Thoracic aorta (tissue), 2 donors: ENCODE data around the gene NTN3. TPM values are rescaled to one million over a fixed set of nuclear protein-coding genes. Genes with fewer than 3 reads are reported as not detected.

ENCODE experiments used
- ATAC-seq: fragments of 150-250 bp; one replicate; pipeline ENCODE4 v1.8.0; 2017; ENCODE audit warnings: low read depth; ENCODE audit not compliant: insufficient number of reproducible peaks, low FRiP score
- DNase-seq: peaks from one replicate; pipeline ENCODE4 v3.0.0-alpha.2; 2020; ENCODE audit warnings: low spot score
- H3K27ac ChIP-seq, 2 donors: fragments of 200-600 bp; sonication (generic); 1 replicate in 1 of 2; 2 replicates in 1 of 2; pipeline ENCODE4 v1.5.1; 2016; ENCODE audit warnings: mild to moderate bottlenecking in 2 of 2, moderate library complexity in 2 of 2
- H3K27me3 ChIP-seq: fragments of 200-600 bp; sonication (generic); replicated peaks from 2 replicates; pipeline ENCODE4 v1.6.0; 2016; ENCODE audit warnings: mild to moderate bottlenecking; ENCODE audit not compliant: insufficient read depth
- H3K36me3 ChIP-seq: fragments of 200-600 bp; sonication (generic); one replicate; pipeline ENCODE4 v1.5.1; 2016
- H3K4me1 ChIP-seq, 2 donors: fragments of 200-600 bp; sonication (generic); 1 replicate in 1 of 2; 2 replicates in 1 of 2; pipeline versions ENCODE4 v1.5.1 to v1.6.0; 2016; ENCODE audit warnings: low read depth in 2 of 2, mild to moderate bottlenecking in 1 of 2; ENCODE audit not compliant: control insufficient read depth in 1 of 2
- H3K4me3 ChIP-seq: fragments of 200-600 bp; sonication (generic); 2 replicates; pipeline ENCODE4 v1.5.1; 2016; ENCODE audit warnings: mild to moderate bottlenecking
- H3K9me3 ChIP-seq: fragments of 200-600 bp; sonication (generic); 2 replicates; pipeline ENCODE4 v1.5.1; 2016
- CTCF ChIP-seq: fragments of 200-600 bp; sonication (generic); IDR thresholded peaks from one replicate; pipeline ENCODE4 v1.5.1; 2019; ENCODE audit warnings: antibody characterized with exemption
- total RNA-seq, 2 donors: library from RNA; depleted of rRNA; stranded (reverse); fragments of >200 nt; gene quantifications; one replicate each; pipeline versions ENCODE4 v1.1.0 to v1.2.3, GENCODE V29; 2016

Gene NTN3
- total RNA-seq, 2 donors from 2014 or later: 0.28 TPM; not detected in 1

- ATAC-seq: no peak
- TF ChIP-seq CTCF: no peak
- no peak overlapping the region for H3K27ac ChIP-seq
Observed at GRCh38 chr16:2501946-2502895, 31.1 kb downstream of the NTN3 start.

DNA sequence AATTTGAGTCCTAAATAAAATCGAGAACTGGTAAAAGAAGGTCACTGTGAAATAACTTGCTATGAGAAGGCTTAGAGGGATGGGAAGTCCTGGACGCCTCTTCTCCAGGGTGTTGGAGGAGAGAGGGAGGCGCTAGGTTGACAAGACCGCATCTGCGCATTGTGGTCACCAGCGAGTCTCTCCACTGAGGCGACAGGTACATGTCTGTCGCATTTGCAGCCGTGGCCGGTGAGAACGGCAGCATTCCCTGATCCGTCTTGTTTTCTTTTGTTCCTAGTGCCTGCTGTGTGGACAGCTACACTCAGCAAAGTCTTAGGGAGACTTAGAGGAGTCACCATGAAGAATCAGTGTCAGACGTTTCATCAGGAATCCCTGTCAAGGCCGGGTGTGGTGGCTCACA lies 34.6 kb downstream of the NTN3 start:
- H3K36me3 ChIP-seq: no peaks in the 10 kb centered on the region
- DNase-seq (no peak), ATAC-seq (no peak)
- H3K27ac ChIP-seq: no peak overlapping the region
- H3K4me3 ChIP-seq: no peak overlapping the region
- H3K27me3 ChIP-seq: no peaks in the 10 kb centered on the region
- no peak for TF ChIP-seq CTCF
- H3K4me1 ChIP-seq: peaks cover 8 to 13% of the 10 kb centered on the region in 2 donors
- no peaks in the 10 kb centered on the region for H3K9me3 ChIP-seq

More at GRCh38 chr16:2501946-2502895, 31.1 kb downstream of the NTN3 start:
- H3K4me3 ChIP-seq: no peak overlapping the region
- no peaks in the 10 kb centered on the region for H3K27me3 ChIP-seq
- no peaks in the 10 kb centered on the region for H3K9me3 ChIP-seq
- DNase-seq: no peak
- H3K36me3 ChIP-seq: no peaks in the 10 kb centered on the region
- H3K4me1 ChIP-seq: peaks cover 25 to 39% of the 10 kb centered on the region in 2 donors

DNA sequence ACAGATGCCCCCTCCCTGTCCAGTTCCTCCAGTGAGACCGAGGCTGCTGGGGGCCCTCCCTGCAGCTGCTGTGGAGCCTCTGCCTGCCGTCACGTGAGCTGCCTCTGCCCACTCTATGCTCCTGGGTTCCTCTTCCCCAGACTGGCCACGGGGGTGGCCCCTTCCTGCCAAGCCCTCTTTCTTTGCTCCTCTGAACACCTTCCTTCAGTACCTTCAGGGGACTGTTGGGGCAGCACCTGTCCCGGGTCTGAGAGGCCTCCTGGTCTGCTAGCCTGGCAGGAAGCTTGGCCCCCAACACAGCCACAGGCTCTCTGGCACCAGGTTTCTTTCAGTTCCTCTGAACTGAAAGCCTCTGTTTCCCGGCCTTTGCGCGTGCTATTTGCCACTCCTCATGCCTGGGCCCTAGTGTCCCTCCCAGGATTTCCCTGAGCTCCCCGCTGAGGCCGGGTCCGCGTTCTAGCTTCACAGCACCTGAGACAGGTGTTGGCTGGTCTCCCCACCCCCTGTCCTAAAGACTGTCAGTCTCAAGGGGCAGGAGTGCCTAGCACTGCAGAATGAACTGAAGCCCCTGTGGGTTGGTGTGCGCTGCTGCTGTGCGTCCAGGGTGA lies 36.1 kb downstream of the NTN3 start:
- Histone ChIP-seq H3K27ac (peak overlapping the region in 1 of 2 donors; percentile 49), H3K9me3 (no peaks in the 10 kb centered on the region), H3K4me1 (peaks cover 0 to 6% of the 10 kb centered on the region in 2 donors), H3K4me3 (no peak overlapping the region), H3K36me3 (no peaks in the 10 kb centered on the region), H3K27me3 (no peaks in the 10 kb centered on the region)
- DNase-seq (no peak), ATAC-seq (no peak)
- TF ChIP-seq CTCF: no peak

- Histone ChIP-seq H3K27ac (peak overlapping the region in 1 of 2 donors; percentile 49), H3K4me3 (no peak overlapping the region), H3K27me3 (no peaks in the 10 kb centered on the region), H3K4me1 (peaks cover 0 to 6% of the 10 kb centered on the region in 2 donors), H3K9me3 (no peaks in the 10 kb centered on the region), H3K36me3 (no peaks in the 10 kb centered on the region)
- ATAC-seq: no peak
- no peak for DNase-seq
- TF ChIP-seq CTCF: no peak
Observed at GRCh38 chr16:2507665-2508064, 36.6 kb downstream of the NTN3 start.

DNA sequence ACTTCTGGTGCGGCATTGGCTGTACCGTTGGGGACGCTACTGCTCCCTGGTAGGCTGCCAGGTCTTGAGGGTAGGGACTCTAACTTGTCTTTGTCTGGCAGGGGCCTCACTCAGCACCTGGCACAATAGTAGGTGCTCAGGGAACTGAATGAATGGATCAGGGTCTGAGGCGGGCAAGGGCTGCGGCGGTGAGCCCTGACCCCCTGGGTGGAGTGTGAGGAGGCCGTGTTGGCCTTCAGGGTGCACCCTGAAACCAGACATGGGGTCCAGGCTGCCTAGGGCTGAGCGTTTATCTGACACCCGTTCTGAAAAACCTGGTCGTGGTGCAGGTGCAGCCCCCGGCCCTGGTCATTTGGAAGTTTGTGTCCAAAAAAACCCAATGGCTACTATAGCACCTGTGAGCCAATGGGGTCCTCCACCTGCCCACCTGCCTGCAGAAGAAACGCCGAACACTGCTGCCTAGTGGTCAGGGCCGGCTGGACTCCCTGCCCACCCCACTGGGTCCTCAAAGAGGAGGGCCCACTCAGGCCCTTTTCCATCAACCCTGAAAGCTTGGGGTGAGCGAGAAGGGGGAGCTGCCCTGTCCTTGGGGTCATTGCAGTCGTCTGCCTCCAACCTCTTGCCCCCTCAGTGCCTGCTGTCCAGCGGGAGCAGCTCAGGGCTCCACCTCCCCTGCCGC lies 37.8 kb downstream of the NTN3 start:
- no peaks in the 10 kb centered on the region for H3K27me3 ChIP-seq
- no peak for ATAC-seq
- H3K4me1 ChIP-seq: peaks cover 0 to 12% of the 10 kb centered on the region in 2 donors
- no peak for TF ChIP-seq CTCF
- no peak overlapping the region for H3K4me3 ChIP-seq
- H3K27ac ChIP-seq: no peak overlapping the region
- no peaks in the 10 kb centered on the region for H3K9me3 ChIP-seq
- DNase-seq: no peak
- H3K36me3 ChIP-seq: no peaks in the 10 kb centered on the region
